H1 (cell line): Measurements from ENCODE around the gene MYCBP2.

Source experiments
- POLR2A ChIP-seq, 2 experiments: IDR thresholded peaks; 1 replicate in 1 of 2; 2 replicates in 1 of 2; pipeline ENCODE4 v1.6.1; 2011; ENCODE audit warnings: low read depth in 2 of 2, low read length in 2 of 2, mild to moderate bottlenecking in 2 of 2; ENCODE audit errors: control extremely low read depth in 1 of 2
- TEAD4 ChIP-seq: IDR thresholded peaks from 2 replicates; pipeline ENCODE4 v1.6.1; 2012; ENCODE audit warnings: low read depth, low read length, inconsistent platforms, mixed read lengths

DNA sequence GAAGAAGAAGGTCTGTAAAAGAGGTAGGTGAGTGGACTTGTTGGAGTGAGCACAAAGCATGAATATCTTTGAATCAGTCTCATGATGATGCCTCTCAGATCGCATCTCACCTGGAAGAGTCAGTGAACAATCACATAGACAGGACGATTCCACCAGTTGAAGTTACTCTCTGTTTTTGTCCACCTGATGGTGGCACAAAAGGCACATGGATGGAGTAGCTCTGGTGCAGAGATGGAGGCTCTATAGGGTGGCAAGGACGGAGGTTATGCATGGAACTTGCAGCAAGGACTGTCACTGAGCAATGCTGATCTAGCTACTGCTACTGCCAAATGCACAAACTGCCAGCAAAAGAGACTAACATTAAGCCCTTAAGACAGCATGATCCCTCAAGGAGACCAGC is 10.3 kb upstream of the MYCBP2 start:
- no peak for TF ChIP-seq TEAD4
- no peak for TF ChIP-seq POLR2A (IDR thresholded peaks at IDR 0.05; ENCODE audit: control extremely low read depth in 1 of 2, low read depth in 2 of 2, low read length in 2 of 2)
